ENCODE results near the gene TAF4B. TPM values are rescaled to one million over a fixed set of nuclear protein-coding genes. Genes with fewer than 3 reads are reported as not detected.
"Not testable (repeated sequence)": the region's sequence is repeated elsewhere in the genome, so short reads cannot be mapped to it uniquely, and the experiment has no call there.

TAF4B gene
- total RNA-seq: 1 to 10 TPM; 8.1 to 8.5 TPM

- peak within 1 kb of the TSS; percentile 98 for H3K27ac Mint-ChIP-seq
- DNase-seq (peak; percentile 92), ATAC-seq (peak; percentile 90)
- H3K36me3 Mint-ChIP-seq (ENCODE audit: low read depth): peaks cover 2% of the 10 kb centered on the region
- no peaks in the 10 kb centered on the region for H3K9me3 Mint-ChIP-seq (ENCODE audit: insufficient read depth)
- CTCF ChIA-PET: interaction anchor here (1.3 to 1.4 kb wide), 2 partner anchors 29 to 37 kb away, joined by 4 read pairs; no protein-coding TSS in a partner anchor
- peaks cover 8% of the 10 kb centered on the region for H3K27me3 Mint-ChIP-seq (ENCODE audit: low read depth)
- POLR2A ChIA-PET: interaction anchor here (0.8 to 2.2 kb wide), 3 partner anchors 11 to 137 kb away, joined by 3 to 12 read pairs (median 3); no protein-coding TSS in a partner anchor
- H3K4me3 Mint-ChIP-seq: peak within 1 kb of the TSS; percentile 95
- H3K4me1 Mint-ChIP-seq (ENCODE audit: low read depth): peaks cover 35% of the 10 kb centered on the region
Measured at GRCh38 chr18:26226229-26227050, at the start of gene TAF4B. TAF4B (plus strand) TSS chr18:26226445; CDS start chr18:26226934, 489 bp downstream.

- DNase-seq (no peak), ATAC-seq (no peak)
- H3K36me3 Mint-ChIP-seq (ENCODE audit: low read depth): no peaks in the 10 kb centered on the region
- H3K27ac Mint-ChIP-seq: no peak overlapping the region
- no peak overlapping the region for H3K4me3 Mint-ChIP-seq
- no peaks in the 10 kb centered on the region for H3K9me3 Mint-ChIP-seq (ENCODE audit: insufficient read depth)
- ChIA-PET CTCF (no interaction called here), POLR2A (no interaction called here)
- peaks cover 6% of the 10 kb centered on the region for H3K4me1 Mint-ChIP-seq (ENCODE audit: low read depth)
- H3K27me3 Mint-ChIP-seq (ENCODE audit: low read depth): no peaks in the 10 kb centered on the region
Measured at GRCh38 chr18:26181343-26181826, 44.9 kb upstream of the TAF4B start.

- Mint-ChIP-seq H3K36me3 (ENCODE audit: low read depth) (peaks cover 2% of the 10 kb centered on the region), H3K9me3 (ENCODE audit: insufficient read depth) (peaks cover 5% of the 10 kb centered on the region), H3K27ac (no peak overlapping the region), H3K4me1 (ENCODE audit: low read depth) (peaks cover 6% of the 10 kb centered on the region), H3K4me3 (no peak overlapping the region), H3K27me3 (ENCODE audit: low read depth) (no peaks in the 10 kb centered on the region)
- DNase-seq (no peak), ATAC-seq (no peak)
- POLR2A ChIA-PET: no interaction called here
- CTCF ChIA-PET: interaction anchor here (1.1 kb wide), 1 partner anchor 22 kb away, joined by 3 read pairs; no protein-coding TSS in a partner anchor
Measured at GRCh38 chr18:26183395-26184112, 42.7 kb upstream of the TAF4B start.

- ChIA-PET CTCF (no interaction called here), POLR2A (no interaction called here)
- Mint-ChIP-seq H3K4me1 (ENCODE audit: low read depth) (peaks cover 11% of the 10 kb centered on the region), H3K4me3 (no peak overlapping the region), H3K36me3 (ENCODE audit: low read depth) (peaks cover 2% of the 10 kb centered on the region), H3K27ac (no peak overlapping the region), H3K9me3 (ENCODE audit: insufficient read depth) (peaks cover 5% of the 10 kb centered on the region), H3K27me3 (ENCODE audit: low read depth) (no peaks in the 10 kb centered on the region)
- no peak for ATAC-seq
- DNase-seq: no peak
Measured at GRCh38 chr18:26185267-26185666, 41.0 kb upstream of the TAF4B start.

- H3K9me3 Mint-ChIP-seq (ENCODE audit: insufficient read depth): peaks cover 5% of the 10 kb centered on the region
- peaks cover 2% of the 10 kb centered on the region for H3K36me3 Mint-ChIP-seq (ENCODE audit: low read depth)
- ATAC-seq (peak; percentile 96), DNase-seq (peak; percentile 63)
- ChIA-PET CTCF (no interaction called here), POLR2A (interaction anchor here (1.4 kb wide), 1 partner anchor 25 kb away, joined by 4 read pairs; no protein-coding TSS in a partner anchor)
- H3K4me1 Mint-ChIP-seq (ENCODE audit: low read depth): peaks cover 10% of the 10 kb centered on the region
- H3K27ac Mint-ChIP-seq: peak overlapping the region; percentile 87
- peak overlapping the region; percentile 80 for H3K4me3 Mint-ChIP-seq
- H3K27me3 Mint-ChIP-seq (ENCODE audit: low read depth): no peaks in the 10 kb centered on the region
Measured at GRCh38 chr18:26190506-26190905, 35.7 kb upstream of the TAF4B start.

GRCh38 chr18:26192233-26192632 lies 34.0 kb upstream of the TAF4B start:
- ChIA-PET POLR2A (no interaction called here), CTCF (no interaction called here)
- Mint-ChIP-seq H3K36me3 (ENCODE audit: low read depth) (peaks cover 2% of the 10 kb centered on the region), H3K9me3 (ENCODE audit: insufficient read depth) (peaks cover 5% of the 10 kb centered on the region), H3K27me3 (ENCODE audit: low read depth) (no peaks in the 10 kb centered on the region), H3K4me1 (ENCODE audit: low read depth) (peaks cover 10% of the 10 kb centered on the region), H3K4me3 (no peak overlapping the region), H3K27ac (no peak overlapping the region)
- DNase-seq (no peak), ATAC-seq (no peak)

- H3K4me1 Mint-ChIP-seq (ENCODE audit: low read depth): no peaks in the 10 kb centered on the region
- no peak overlapping the region for H3K27ac Mint-ChIP-seq
- POLR2A ChIA-PET: no interaction called here
- CTCF ChIA-PET: no interaction called here
- no peaks in the 10 kb centered on the region for H3K27me3 Mint-ChIP-seq (ENCODE audit: low read depth)
- DNase-seq (no peak), ATAC-seq (no peak)
- H3K9me3 Mint-ChIP-seq (ENCODE audit: insufficient read depth): no peaks in the 10 kb centered on the region
- no peak overlapping the region for H3K4me3 Mint-ChIP-seq
- H3K36me3 Mint-ChIP-seq (ENCODE audit: low read depth): no peaks in the 10 kb centered on the region
Measured at GRCh38 chr18:26196605-26197004, 29.6 kb upstream of the TAF4B start.

- ATAC-seq; H3K4me1 Mint-ChIP-seq (ENCODE audit: low read depth); H3K27me3 Mint-ChIP-seq (ENCODE audit: low read depth); H3K36me3 Mint-ChIP-seq (ENCODE audit: low read depth); CTCF ChIA-PET; POLR2A ChIA-PET; H3K4me3 Mint-ChIP-seq; H3K9me3 Mint-ChIP-seq (ENCODE audit: insufficient read depth); H3K27ac Mint-ChIP-seq; DNase-seq: not testable (repeated sequence)
Measured at GRCh38 chr18:26202001-26202400, 24.2 kb upstream of the TAF4B start.

GRCh38 chr18:26205318-26205717 lies 20.9 kb upstream of the TAF4B start:
- Mint-ChIP-seq H3K27me3 (ENCODE audit: low read depth) (no peaks in the 10 kb centered on the region), H3K4me1 (ENCODE audit: low read depth) (no peaks in the 10 kb centered on the region), H3K4me3 (no peak overlapping the region), H3K27ac (no peak overlapping the region), H3K36me3 (ENCODE audit: low read depth) (no peaks in the 10 kb centered on the region), H3K9me3 (ENCODE audit: insufficient read depth) (no peaks in the 10 kb centered on the region)
- CTCF ChIA-PET: no interaction called here
- ATAC-seq (no peak), DNase-seq (no peak)
- POLR2A ChIA-PET: no interaction called here

- ATAC-seq (no peak), DNase-seq (no peak)
- no peak overlapping the region for H3K27ac Mint-ChIP-seq
- H3K4me1 Mint-ChIP-seq (ENCODE audit: low read depth): no peaks in the 10 kb centered on the region
- ChIA-PET POLR2A (no interaction called here), CTCF (interaction anchor here (0.8 kb wide), 1 partner anchor 114 kb away, joined by 3 read pairs; no protein-coding TSS in a partner anchor)
- H3K27me3 Mint-ChIP-seq (ENCODE audit: low read depth): no peaks in the 10 kb centered on the region
- H3K4me3 Mint-ChIP-seq: no peak overlapping the region
- no peaks in the 10 kb centered on the region for H3K9me3 Mint-ChIP-seq (ENCODE audit: insufficient read depth)
- no peaks in the 10 kb centered on the region for H3K36me3 Mint-ChIP-seq (ENCODE audit: low read depth)
Measured at GRCh38 chr18:26206488-26206887, 19.8 kb upstream of the TAF4B start.

- POLR2A ChIA-PET: no interaction called here
Measured at GRCh38 chr18:26207937-26208336, 18.3 kb upstream of the TAF4B start.

GRCh38 chr18:26208977-26209376 lies 17.3 kb upstream of the TAF4B start:
- ATAC-seq: no peak
- Mint-ChIP-seq H3K36me3 (ENCODE audit: low read depth) (no peaks in the 10 kb centered on the region), H3K27me3 (ENCODE audit: low read depth) (no peaks in the 10 kb centered on the region), H3K9me3 (ENCODE audit: insufficient read depth) (no peaks in the 10 kb centered on the region), H3K27ac (no peak overlapping the region), H3K4me1 (ENCODE audit: low read depth) (no peaks in the 10 kb centered on the region), H3K4me3 (no peak overlapping the region)
- ChIA-PET POLR2A (no interaction called here), CTCF (no interaction called here)
- DNase-seq: no peak

More at GRCh38 chr18:26207937-26208336, 18.3 kb upstream of the TAF4B start:
- H3K27me3 Mint-ChIP-seq (ENCODE audit: low read depth): no peaks in the 10 kb centered on the region
- no peaks in the 10 kb centered on the region for H3K9me3 Mint-ChIP-seq (ENCODE audit: insufficient read depth)
- no peak overlapping the region for H3K27ac Mint-ChIP-seq
- no peak for DNase-seq
- no peak overlapping the region for H3K4me3 Mint-ChIP-seq
- H3K36me3 Mint-ChIP-seq (ENCODE audit: low read depth): no peaks in the 10 kb centered on the region
- H3K4me1 Mint-ChIP-seq (ENCODE audit: low read depth): no peaks in the 10 kb centered on the region
- CTCF ChIA-PET: no interaction called here
- ATAC-seq: no peak
